ENCODE data around the gene RHBDL3.

DNA sequence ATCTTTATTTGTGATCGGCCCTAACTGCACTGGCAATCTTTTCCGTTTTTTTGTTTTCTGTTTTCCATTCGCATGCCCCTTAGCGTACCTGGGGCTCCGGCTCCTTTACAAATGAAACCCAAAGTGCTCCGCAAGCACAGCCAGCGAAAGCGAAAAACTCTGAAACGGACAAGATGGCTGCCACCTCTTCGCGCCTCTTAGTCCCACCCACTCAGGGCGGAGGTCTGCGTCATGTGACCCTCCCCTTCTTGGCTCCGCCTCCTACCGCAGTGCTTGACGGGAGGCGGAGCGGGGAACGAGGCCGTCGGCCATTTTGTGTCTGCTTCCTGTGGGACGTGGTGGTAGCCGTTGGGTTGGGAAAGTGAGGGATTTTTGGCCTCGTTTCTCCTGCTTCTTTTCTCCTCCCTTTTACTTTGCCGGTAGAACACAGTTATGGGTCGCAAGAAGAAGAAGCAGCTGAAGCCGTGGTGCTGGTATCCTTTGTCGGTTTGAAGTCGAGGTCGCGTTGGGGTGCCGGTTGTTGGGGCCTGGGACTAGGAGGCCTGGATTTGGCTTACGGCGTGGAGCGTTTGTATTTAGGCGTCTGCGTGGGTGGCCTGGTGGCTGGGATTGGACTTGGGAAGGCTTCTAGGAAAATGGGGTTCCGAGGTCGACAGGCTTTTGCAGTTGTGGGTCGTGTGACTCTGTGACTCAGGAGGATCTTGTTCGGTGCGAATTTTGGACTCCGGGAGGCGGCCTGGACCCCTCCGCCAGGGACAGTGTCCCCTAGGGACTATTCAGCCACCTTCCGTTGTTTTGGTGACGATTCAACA lies 84.4 kb downstream of the RHBDL3 start, which contains the start of gene ZNF207:
- TF ChIP-seq, protein P1, sequence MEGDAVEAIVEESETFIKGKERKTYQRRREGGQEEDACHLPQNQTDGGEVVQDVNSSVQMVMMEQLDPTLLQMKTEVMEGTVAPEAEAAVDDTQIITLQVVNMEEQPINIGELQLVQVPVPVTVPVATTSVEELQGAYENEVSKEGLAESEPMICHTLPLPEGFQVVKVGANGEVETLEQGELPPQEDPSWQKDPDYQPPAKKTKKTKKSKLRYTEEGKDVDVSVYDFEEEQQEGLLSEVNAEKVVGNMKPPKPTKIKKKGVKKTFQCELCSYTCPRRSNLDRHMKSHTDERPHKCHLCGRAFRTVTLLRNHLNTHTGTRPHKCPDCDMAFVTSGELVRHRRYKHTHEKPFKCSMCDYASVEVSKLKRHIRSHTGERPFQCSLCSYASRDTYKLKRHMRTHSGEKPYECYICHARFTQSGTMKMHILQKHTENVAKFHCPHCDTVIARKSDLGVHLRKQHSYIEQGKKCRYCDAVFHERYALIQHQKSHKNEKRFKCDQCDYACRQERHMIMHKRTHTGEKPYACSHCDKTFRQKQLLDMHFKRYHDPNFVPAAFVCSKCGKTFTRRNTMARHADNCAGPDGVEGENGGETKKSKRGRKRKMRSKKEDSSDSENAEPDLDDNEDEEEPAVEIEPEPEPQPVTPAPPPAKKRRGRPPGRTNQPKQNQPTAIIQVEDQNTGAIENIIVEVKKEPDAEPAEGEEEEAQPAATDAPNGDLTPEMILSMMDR (IDR thresholded peaks at IDR 0.05): no peak
- TF ChIP-seq POLR2A (IDR thresholded peaks at IDR 0.05): peak; percentile 56

Measured in right lobe of liver (tissue), 4 donors.